KMS-11 (cell line): ENCODE results near the gene FSTL3.

Experiments
- H2AFZ ChIP-seq: fragments of 200-600 bp; sonication (generic); 2 replicates; pipeline ENCODE4 v1.6.1; 2016; ENCODE audit warnings: antibody characterized with exemption, mixed run types, low read depth
- H3K27ac ChIP-seq: fragments of 200-600 bp; sonication (generic); 2 replicates; pipeline ENCODE4 v1.6.1; 2016; ENCODE audit warnings: mild to moderate bottlenecking, mixed run types
- H3K27me3 ChIP-seq: fragments of 200-600 bp; sonication (generic); 2 replicates; pipeline ENCODE4 v1.6.1; 2017; ENCODE audit warnings: mild to moderate bottlenecking, low read depth, mixed run types, moderate library complexity; ENCODE audit not compliant: insufficient read depth
- H3K36me3 ChIP-seq: fragments of 200-600 bp; sonication (generic); 2 replicates; pipeline ENCODE4 v1.6.1; 2017; ENCODE audit warnings: mild to moderate bottlenecking, mixed run types; ENCODE audit not compliant: insufficient read depth
- H3K4me1 ChIP-seq: fragments of 200-600 bp; sonication (generic); 2 replicates; pipeline ENCODE4 v1.6.1; 2016; ENCODE audit warnings: mild to moderate bottlenecking, low read depth, mixed run types; ENCODE audit not compliant: poor library complexity, severe bottlenecking
- H3K4me2 ChIP-seq: fragments of 200-600 bp; sonication (generic); 2 replicates; pipeline ENCODE4 v1.7.0; 2016; ENCODE audit warnings: mild to moderate bottlenecking, mixed run types
- H3K4me3 ChIP-seq: fragments of 200-600 bp; sonication (generic); IDR thresholded peaks from 2 replicates; pipeline ENCODE4 v1.6.1; 2017; ENCODE audit warnings: low read depth, low read length, mixed read lengths; ENCODE audit not compliant: insufficient read depth
- H3K79me2 ChIP-seq: fragments of 200-600 bp; sonication (generic); 2 replicates; pipeline ENCODE4 v1.6.1; 2016; ENCODE audit warnings: low read depth, mixed run types; ENCODE audit not compliant: insufficient read depth
- H3K9ac ChIP-seq: fragments of 200-600 bp; sonication (generic); 2 replicates; pipeline ENCODE4 v1.6.1; 2016; ENCODE audit warnings: mild to moderate bottlenecking, mixed run types
- H4K20me1 ChIP-seq: fragments of 200-600 bp; sonication (generic); 2 replicates; pipeline ENCODE4 v1.6.1; 2016; ENCODE audit warnings: mild to moderate bottlenecking, mixed run types; ENCODE audit not compliant: insufficient read depth
- CTCF ChIP-seq: fragments of 200-600 bp; sonication (generic); conservative IDR thresholded peaks from 2 replicates; pipeline ENCODE4 v1.6.1; 2017; ENCODE audit warnings: low read depth, mild to moderate bottlenecking, antibody characterized with exemption, low read length, moderate library complexity, mixed read lengths

FSTL3 gene

GRCh38 chr19:641702-642101 lies 34.5 kb upstream of the FSTL3 start:
- H3K4me1 ChIP-seq: no peaks in the 10 kb centered on the region

GRCh38 chr19:642767-643727 lies 33.1 kb upstream of the FSTL3 start:
- H3K36me3 ChIP-seq: no peaks in the 10 kb centered on the region; the same call in 1 of the 2 replicates
- no peaks in the 10 kb centered on the region for H4K20me1 ChIP-seq
- H2AFZ ChIP-seq: no peak overlapping the region
- H3K4me2 ChIP-seq: no peak overlapping the region
- no peak overlapping the region for H3K9ac ChIP-seq
- no peak overlapping the region for H3K4me3 ChIP-seq
- H3K79me2 ChIP-seq: no peaks in the 10 kb centered on the region
- no peak for TF ChIP-seq CTCF
- H3K27ac ChIP-seq: no peak overlapping the region
- H3K27me3 ChIP-seq: no peaks in the 10 kb centered on the region
- H3K4me1 ChIP-seq: no peaks in the 10 kb centered on the region

More at GRCh38 chr19:641702-642101, 34.5 kb upstream of the FSTL3 start:
- Histone ChIP-seq H3K4me2 (no peak overlapping the region), H3K36me3 (no peaks in the 10 kb centered on the region), H3K79me2 (no peaks in the 10 kb centered on the region), H3K27ac (no peak overlapping the region), H3K4me3 (no peak overlapping the region), H2AFZ (no peak overlapping the region), H4K20me1 (no peaks in the 10 kb centered on the region), H3K27me3 (no peaks in the 10 kb centered on the region), H3K9ac (no peak overlapping the region)
- no peak for TF ChIP-seq CTCF

GRCh38 chr19:643736-644135 lies 32.5 kb upstream of the FSTL3 start:
- TF ChIP-seq CTCF: no peak
- Histone ChIP-seq H4K20me1 (no peaks in the 10 kb centered on the region), H3K4me2 (no peak overlapping the region), H3K9ac (no peak overlapping the region), H3K4me3 (no peak overlapping the region), H3K4me1 (no peaks in the 10 kb centered on the region), H2AFZ (no peak overlapping the region), H3K27me3 (no peaks in the 10 kb centered on the region), H3K27ac (no peak overlapping the region), H3K36me3 (no peaks in the 10 kb centered on the region; the same call in 1 of the 2 replicates), H3K79me2 (no peaks in the 10 kb centered on the region)

DNA sequence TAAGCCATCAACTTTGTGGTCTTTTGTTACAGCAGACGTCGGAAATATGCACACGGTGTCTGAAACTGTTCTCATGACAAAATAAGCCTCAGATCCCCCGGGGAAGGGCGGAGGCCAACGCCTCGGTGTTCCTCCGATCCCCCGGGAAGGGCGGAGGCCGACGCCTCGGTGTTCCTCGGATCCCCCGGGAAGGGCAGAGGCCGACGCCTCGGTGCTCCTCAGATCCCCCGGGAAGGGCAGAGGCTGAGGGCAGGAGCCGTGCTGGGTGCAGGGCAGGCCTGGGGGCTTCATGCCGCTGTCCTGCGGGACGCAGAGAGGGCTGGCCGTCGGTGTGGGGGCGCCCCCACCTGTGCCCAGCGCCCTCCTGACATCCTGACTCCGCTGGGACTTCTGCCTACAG lies 31.8 kb upstream of the FSTL3 start:
- H3K79me2 ChIP-seq: no peaks in the 10 kb centered on the region
- H3K4me3 ChIP-seq: no peak overlapping the region
- no peaks in the 10 kb centered on the region; the same call in 1 of the 2 replicates for H3K36me3 ChIP-seq
- no peak overlapping the region for H3K4me2 ChIP-seq
- no peaks in the 10 kb centered on the region for H4K20me1 ChIP-seq
- TF ChIP-seq CTCF: no peak
- H3K27ac ChIP-seq: no peak overlapping the region
- H3K27me3 ChIP-seq: no peaks in the 10 kb centered on the region
- H3K4me1 ChIP-seq: no peaks in the 10 kb centered on the region
- H3K9ac ChIP-seq: no peak overlapping the region
- H2AFZ ChIP-seq: no peak overlapping the region
